H9 (cell line): ENCODE results near the gene ITGA11. TPM values are rescaled to one million over a fixed set of nuclear protein-coding genes. Genes with fewer than 3 reads are reported as not detected.

Experiments used
- DNase-seq: peaks from one replicate; pipeline ENCODE4 v3.0.0-alpha.2; 2017
- H2AFZ ChIP-seq: one replicate; pipeline ENCODE4 v1.6.1; 2013; ENCODE audit warnings: mild to moderate bottlenecking, low read length, control low read depth, moderate library complexity
- H2AK5ac ChIP-seq: 2 replicates; pipeline ENCODE4 v1.6.1; 2013; ENCODE audit warnings: low read length, control low read depth, mixed read lengths; ENCODE audit not compliant: insufficient read length
- H2BK120ac ChIP-seq: one replicate; pipeline ENCODE4 v1.6.1; 2013; ENCODE audit warnings: low read depth, mild to moderate bottlenecking, low read length, control low read depth, inconsistent platforms; ENCODE audit not compliant: poor library complexity, severe bottlenecking
- H2BK12ac ChIP-seq: 2 replicates; pipeline ENCODE4 v1.6.1; 2013; ENCODE audit warnings: low read length, control low read depth, mixed read lengths, low read depth; ENCODE audit not compliant: insufficient read length
- H2BK15ac ChIP-seq: 2 replicates; pipeline ENCODE4 v1.6.1; 2013; ENCODE audit warnings: low read depth, low read length, control low read depth
- H2BK20ac ChIP-seq: one replicate; pipeline ENCODE4 v1.6.1; 2013; ENCODE audit warnings: low read depth, mild to moderate bottlenecking, low read length, control low read depth, inconsistent platforms; ENCODE audit not compliant: poor library complexity, severe bottlenecking
- H2BK5ac ChIP-seq: 2 replicates; pipeline ENCODE4 v1.6.1; 2013; ENCODE audit warnings: low read length, control low read depth, mixed read lengths; ENCODE audit not compliant: insufficient read length
- H3K14ac ChIP-seq: 2 replicates; pipeline ENCODE4 v1.6.1; 2013; ENCODE audit warnings: low read length, control low read depth; ENCODE audit not compliant: insufficient read depth
- H3K18ac ChIP-seq: 2 replicates; pipeline ENCODE4 v1.6.1; 2013; ENCODE audit warnings: low read depth, mild to moderate bottlenecking, mixed read lengths, low read length, control low read depth; ENCODE audit not compliant: insufficient read length
- H3K23ac ChIP-seq: 2 replicates; pipeline ENCODE4 v1.6.1; 2013; ENCODE audit warnings: low read length, control low read depth, mixed read lengths, low read depth; ENCODE audit not compliant: insufficient read length
- H3K23me2 ChIP-seq: 2 replicates; pipeline ENCODE4 v1.6.1; 2013; ENCODE audit warnings: low read depth, mild to moderate bottlenecking, mixed read lengths, low read length, control low read depth; ENCODE audit not compliant: insufficient read length, poor library complexity, severe bottlenecking
- H3K27ac ChIP-seq: 2 replicates; pipeline ENCODE4 v1.5.1; 2013; ENCODE audit warnings: low read length, control low read depth, mixed read lengths, low read depth; ENCODE audit not compliant: insufficient read length
- H3K27me3 ChIP-seq: 2 replicates; pipeline ENCODE4 v1.6.1; 2013; ENCODE audit warnings: low read length, control low read depth, inconsistent platforms; ENCODE audit not compliant: insufficient read depth
- H3K4ac ChIP-seq: 2 replicates; pipeline ENCODE4 v1.6.1; 2013; ENCODE audit warnings: low read depth, mild to moderate bottlenecking, control low read depth, inconsistent platforms, low read length, moderate library complexity
- H3K4me1 ChIP-seq: 2 replicates; pipeline ENCODE4 v1.6.1; 2013; ENCODE audit warnings: low read length, control low read depth, inconsistent platforms; ENCODE audit not compliant: insufficient read depth
- H3K4me2 ChIP-seq: 2 replicates; pipeline ENCODE4 v1.6.1; 2013; ENCODE audit warnings: low read length, control low read depth, mixed read lengths; ENCODE audit not compliant: insufficient read length, insufficient read depth
- H3K56ac ChIP-seq: 2 replicates; pipeline ENCODE4 v1.6.1; 2013; ENCODE audit warnings: low read depth, mild to moderate bottlenecking, mixed read lengths, low read length, control low read depth; ENCODE audit not compliant: insufficient read length
- H3K79me1 ChIP-seq: 2 replicates; pipeline ENCODE4 v1.6.1; 2013; ENCODE audit warnings: low read depth, mild to moderate bottlenecking, moderate library complexity, low read length, control low read depth, inconsistent platforms; ENCODE audit not compliant: insufficient read depth, poor library complexity, severe bottlenecking
- H3K79me2 ChIP-seq: 2 replicates; pipeline ENCODE4 v1.6.1; 2013; ENCODE audit warnings: low read length, control low read depth, inconsistent platforms; ENCODE audit not compliant: insufficient read depth
- H3K9ac ChIP-seq: 2 replicates; pipeline ENCODE4 v1.6.1; 2013; ENCODE audit warnings: low read length, control low read depth, mixed read lengths; ENCODE audit not compliant: insufficient read length; ENCODE audit errors: extremely low read depth
- H3K9me3 ChIP-seq: one replicate; pipeline ENCODE4 v1.6.1; 2013; ENCODE audit warnings: low read depth, low read length, inconsistent platforms; ENCODE audit not compliant: control insufficient read depth
- H3T11ph ChIP-seq: one replicate; pipeline ENCODE4 v1.6.1; 2013; ENCODE audit warnings: mild to moderate bottlenecking, low read length, control low read depth, inconsistent platforms
- H4K20me1 ChIP-seq: one replicate; pipeline ENCODE4 v1.6.1; 2013; ENCODE audit not compliant: control insufficient read depth, insufficient read length, insufficient read depth
- H4K5ac ChIP-seq: 2 replicates; pipeline ENCODE4 v1.6.1; 2013; ENCODE audit warnings: low read depth, mild to moderate bottlenecking, mixed read lengths, low read length, control low read depth; ENCODE audit not compliant: insufficient read length
- H4K8ac ChIP-seq: replicated peaks from 2 replicates; pipeline ENCODE4 v1.6.1; 2013; ENCODE audit warnings: low read length, control low read depth, mixed read lengths, low read depth; ENCODE audit not compliant: insufficient read length
- H4K91ac ChIP-seq: 2 replicates; pipeline ENCODE4 v1.6.1; 2013; ENCODE audit warnings: low read depth, mild to moderate bottlenecking, moderate library complexity, mixed read lengths, low read length, control low read depth; ENCODE audit not compliant: insufficient read length
- H3K27ac Mint-ChIP-seq, 3 experiments: 2 replicates in 2 of 3; 3 replicates in 1 of 3; pipeline ENCODE4 v1.8.0; 2020 to 2021; ENCODE audit warnings: mixed read lengths in 3 of 3, mild to moderate bottlenecking in 1 of 3, moderate library complexity in 1 of 3
- H3K27me3 Mint-ChIP-seq: 2 replicates; pipeline ENCODE4 v1.8.0; 2021; ENCODE audit warnings: low read depth, mild to moderate bottlenecking, moderate library complexity, mixed read lengths
- H3K36me3 Mint-ChIP-seq, 3 experiments: 2 replicates in 2 of 3; 3 replicates in 1 of 3; pipeline ENCODE4 v1.8.0; 2020 to 2021; ENCODE audit warnings: low read depth in 3 of 3, mixed read lengths in 3 of 3; ENCODE audit not compliant: insufficient read depth in 1 of 3
- H3K4me1 Mint-ChIP-seq, 2 experiments: 2 replicates each; pipeline ENCODE4 v1.8.0; 2020; ENCODE audit warnings: mixed read lengths in 2 of 2
- H3K4me3 Mint-ChIP-seq, 2 experiments: 2 replicates in 1 of 2; 3 replicates in 1 of 2; pipeline ENCODE4 v1.8.0; 2020 to 2021; ENCODE audit warnings: mild to moderate bottlenecking in 2 of 2, mixed read lengths in 2 of 2, moderate library complexity in 1 of 2
- H3K9me3 Mint-ChIP-seq, 2 experiments: 2 replicates in 1 of 2; 3 replicates in 1 of 2; pipeline ENCODE4 v1.8.0; 2020; ENCODE audit warnings: mild to moderate bottlenecking in 2 of 2, mixed read lengths in 2 of 2, moderate library complexity in 1 of 2
- CTCF ChIP-seq: fragments of 200-600 bp; sonication (generic); conservative IDR thresholded peaks from 3 replicates; pipeline ENCODE4 v1.8.0; 2021; ENCODE audit warnings: antibody characterized with exemption, mild to moderate bottlenecking
- WGBS: extraction: QIAGEN DNeasy Blood & Tissue Kit; methylation state at CpG from one replicate; pipeline ENCODE4 v1.1.7; 2013; ENCODE audit warnings: missing lambda C conversion rate, low lambda C conversion rate, mixed read lengths; ENCODE audit not compliant: insufficient read length; ENCODE audit errors: extremely low coverage; 5-methylcytosine and 5-hydroxymethylcytosine counted together
- total RNA-seq: library from RNA; stranded (reverse); gene quantifications from 2 replicates; pipeline ENCODE4 v1.2.1, GENCODE V29; 2021

Gene ITGA11
- total RNA-seq, 1 experiment from 2014 or later, result 0.07 TPM

- peaks cover 2% of the 10 kb centered on the region; the same call in 1 of the 2 replicates for H3K4me1 ChIP-seq
- DNase-seq, result no peak
- H3K9me3 ChIP-seq, result no peaks in the 10 kb centered on the region
- no peak overlapping the region for H3K56ac ChIP-seq
- H3K27ac ChIP-seq, result no peak overlapping the region
- H3K4me1 Mint-ChIP-seq, result peaks cover 41 to 48% of the 10 kb centered on the region in 2 experiments
- no peak overlapping the region for H4K5ac ChIP-seq
- no peak overlapping the region for H2BK12ac ChIP-seq
- no peak overlapping the region for H2BK5ac ChIP-seq
- no peak overlapping the region for H4K8ac ChIP-seq
- H3K9me3 Mint-ChIP-seq, result peaks cover 0 to 3% of the 10 kb centered on the region in 2 experiments; a peak in 1 of 5 replicates
- no peak overlapping the region for H3K4me2 ChIP-seq
- H3K9ac ChIP-seq, result no peak overlapping the region
- H3K23me2 ChIP-seq, result no peaks in the 10 kb centered on the region
- no peaks in the 10 kb centered on the region for H4K20me1 ChIP-seq
- no peak overlapping the region for H3K18ac ChIP-seq
- no peaks in the 10 kb centered on the region for H3K79me1 ChIP-seq
- no peak overlapping the region for H2BK120ac ChIP-seq
- no peak overlapping the region for H4K91ac ChIP-seq
- H3K23ac ChIP-seq, result no peak overlapping the region
- WGBS, result no CpG with 5 or more reads among the region's 4 CpGs
- H3K27me3 ChIP-seq, result no peaks in the 10 kb centered on the region
- peaks cover 0 to 2% (median 0%) of the 10 kb centered on the region in 3 experiments; a peak in 3 of 7 replicates for H3K36me3 Mint-ChIP-seq
- H2AK5ac ChIP-seq, result no peak overlapping the region
- no peak overlapping the region for H3T11ph ChIP-seq
- no peaks in the 10 kb centered on the region for H3K79me2 ChIP-seq
- 0 out of 7 replicates have a peak overlapping the region, but pooled peaks of 1 of the 3 experiments have one; percentile 87 for H3K27ac Mint-ChIP-seq
- H2AFZ ChIP-seq, result no peak overlapping the region
- H3K27me3 Mint-ChIP-seq, result no peaks in the 10 kb centered on the region
- no peak overlapping the region for H3K4me3 Mint-ChIP-seq
- no peak overlapping the region for H3K4ac ChIP-seq
- TF ChIP-seq CTCF, result no peak
- H2BK15ac ChIP-seq, result no peak overlapping the region
- no peak overlapping the region for H3K14ac ChIP-seq
- no peak overlapping the region for H2BK20ac ChIP-seq
Observed at GRCh38 chr15:68265081-68265480, 166.9 kb downstream of the ITGA11 start.
